Fibroblast of skin of right quadriceps (primary cell): ENCODE measurements around the gene AUTS2.
A peak's percentile ranks its signal among the peaks of the same experiment; 100 is the strongest.
"Not testable (repeated sequence)": the region's sequence is repeated elsewhere in the genome, so short reads cannot be mapped to it uniquely, and the experiment has no call there.

Experiments used
- DNase-seq: peaks from one replicate; pipeline ENCODE4 v3.0.0-alpha.2; 2013

The AUTS2 gene

DNA sequence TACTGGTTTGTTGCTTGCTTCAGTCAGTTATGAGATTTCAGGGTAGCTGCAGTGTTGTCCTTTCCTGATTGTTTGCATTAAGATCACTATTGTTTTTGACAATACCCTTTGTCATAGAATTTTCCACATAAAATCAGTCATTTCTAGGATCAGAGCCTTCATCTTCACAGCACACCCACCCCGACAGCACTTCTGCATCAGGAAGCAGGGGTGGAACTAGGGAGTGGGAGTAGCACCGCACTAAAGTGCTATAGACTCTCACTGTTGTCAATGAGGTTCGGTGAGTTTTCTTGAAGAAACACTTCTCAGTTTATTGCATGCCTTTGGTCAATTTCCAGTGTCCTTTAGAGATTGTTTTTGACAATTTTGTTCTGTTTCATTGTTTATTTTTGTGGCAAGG is 632.5 kb downstream of the AUTS2 start:
- DNase-seq: no peak

DNA sequence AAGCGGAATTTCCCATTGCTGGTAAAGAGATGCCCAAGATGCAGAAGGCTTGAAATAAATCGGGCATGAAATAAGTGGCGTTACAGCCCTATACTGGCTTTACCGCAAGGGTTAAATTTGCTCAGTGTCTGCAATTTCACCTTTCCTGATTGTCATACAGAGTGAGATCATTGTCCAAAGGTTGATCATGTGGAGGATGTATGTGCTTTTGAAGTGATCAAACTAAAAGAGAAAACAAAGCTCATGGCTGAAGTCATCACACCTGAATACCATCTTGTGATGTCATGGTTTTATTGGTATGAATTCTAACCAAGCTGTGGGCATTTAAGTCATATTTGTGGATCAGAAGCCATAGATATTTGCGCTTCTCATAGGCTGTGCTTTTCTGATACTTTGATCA is 635.5 kb downstream of the AUTS2 start:
- no peak for DNase-seq

DNA sequence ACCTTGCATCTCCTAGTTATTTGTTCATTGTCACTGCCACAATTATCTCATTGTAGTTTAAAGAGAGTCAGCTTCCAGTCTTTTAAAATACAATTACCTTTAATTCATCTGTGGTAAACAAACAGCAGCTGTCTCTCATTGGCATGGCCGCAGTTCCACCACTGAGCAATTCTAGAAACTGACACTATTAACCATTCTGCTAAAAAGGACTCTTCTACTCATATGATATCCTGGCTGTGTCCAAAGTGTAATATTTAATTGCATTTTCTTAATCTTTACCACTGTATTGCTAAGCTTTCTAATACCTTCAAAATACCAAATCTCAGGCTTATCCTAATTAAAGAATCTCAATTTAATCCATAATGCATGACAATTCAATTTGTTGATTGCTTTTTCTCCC is 639.0 kb downstream of the AUTS2 start:
- no peak for DNase-seq

DNA sequence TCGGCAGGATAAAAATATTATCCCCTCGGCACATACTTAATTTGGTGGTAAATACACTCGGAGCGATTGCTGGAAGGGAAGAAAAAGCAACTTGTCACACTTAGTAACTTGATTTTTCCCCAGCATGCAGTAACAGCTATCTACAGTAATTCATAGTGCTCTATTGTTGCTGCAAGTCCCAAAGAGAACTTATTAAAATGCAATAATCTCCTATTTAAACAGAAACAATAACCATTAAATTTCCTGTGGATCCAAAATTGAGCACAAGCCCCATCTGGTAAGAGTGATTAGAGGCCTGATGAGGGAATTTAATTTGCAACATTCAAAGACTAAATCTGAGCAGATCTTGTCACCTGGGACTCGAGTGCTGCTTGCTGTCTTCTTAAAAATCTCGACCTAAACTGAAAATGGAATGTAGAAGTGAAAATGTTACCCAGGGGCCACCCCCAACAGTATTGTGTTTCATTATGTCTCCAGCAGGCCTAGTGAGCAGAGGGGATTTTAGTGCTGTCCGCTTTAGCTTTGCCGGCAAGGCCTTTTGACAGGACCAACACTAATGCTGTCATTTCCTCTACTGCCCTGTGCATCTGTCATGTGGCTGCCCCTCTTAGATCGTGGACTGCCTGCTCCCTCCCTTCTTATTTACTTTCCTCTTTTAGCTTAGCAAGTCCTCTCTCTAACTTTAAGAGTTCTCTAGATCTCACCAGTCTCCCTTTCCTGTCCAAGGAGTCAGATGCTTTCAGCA is 639.7 kb downstream of the AUTS2 start:
- DNase-seq: no peak

DNA sequence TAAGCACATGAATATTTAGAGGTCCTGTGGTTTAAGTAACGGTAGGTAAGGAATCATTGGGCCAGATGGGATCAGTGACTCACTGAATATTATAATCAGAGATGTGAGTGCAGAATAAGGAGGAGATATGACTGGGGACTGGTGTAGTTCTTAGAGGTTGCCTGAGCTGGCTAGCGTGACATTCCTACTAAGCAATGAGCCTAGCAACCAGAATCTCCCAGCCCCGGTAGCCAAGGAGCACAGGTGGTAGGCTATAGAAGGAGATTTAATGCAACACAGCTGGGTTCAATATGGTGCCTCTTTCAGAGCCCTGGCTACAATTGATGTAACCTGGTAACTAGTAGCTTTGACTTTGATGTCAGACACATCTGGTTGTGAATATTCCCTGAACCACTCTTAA is 641.6 kb downstream of the AUTS2 start:
- DNase-seq: no peak

DNA sequence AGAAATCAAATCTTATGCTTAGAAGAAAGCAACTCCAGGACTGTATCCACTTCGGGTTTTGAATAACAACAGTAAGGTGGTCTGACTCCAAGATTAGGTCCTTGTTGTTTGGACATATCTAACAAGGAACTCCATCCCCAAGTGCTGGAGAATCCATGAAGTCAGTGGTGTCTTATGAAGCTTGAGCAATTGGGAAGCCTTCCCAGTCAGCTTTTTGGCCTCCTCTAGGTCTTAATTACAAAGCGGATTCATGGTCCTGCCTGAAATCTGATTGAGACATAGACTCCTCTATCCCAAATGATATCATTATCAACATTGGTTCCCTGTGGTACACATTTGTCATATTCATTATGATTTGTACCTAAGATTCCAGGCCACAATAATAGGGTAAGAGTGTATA is 642.6 kb downstream of the AUTS2 start:
- DNase-seq: no peak

DNA sequence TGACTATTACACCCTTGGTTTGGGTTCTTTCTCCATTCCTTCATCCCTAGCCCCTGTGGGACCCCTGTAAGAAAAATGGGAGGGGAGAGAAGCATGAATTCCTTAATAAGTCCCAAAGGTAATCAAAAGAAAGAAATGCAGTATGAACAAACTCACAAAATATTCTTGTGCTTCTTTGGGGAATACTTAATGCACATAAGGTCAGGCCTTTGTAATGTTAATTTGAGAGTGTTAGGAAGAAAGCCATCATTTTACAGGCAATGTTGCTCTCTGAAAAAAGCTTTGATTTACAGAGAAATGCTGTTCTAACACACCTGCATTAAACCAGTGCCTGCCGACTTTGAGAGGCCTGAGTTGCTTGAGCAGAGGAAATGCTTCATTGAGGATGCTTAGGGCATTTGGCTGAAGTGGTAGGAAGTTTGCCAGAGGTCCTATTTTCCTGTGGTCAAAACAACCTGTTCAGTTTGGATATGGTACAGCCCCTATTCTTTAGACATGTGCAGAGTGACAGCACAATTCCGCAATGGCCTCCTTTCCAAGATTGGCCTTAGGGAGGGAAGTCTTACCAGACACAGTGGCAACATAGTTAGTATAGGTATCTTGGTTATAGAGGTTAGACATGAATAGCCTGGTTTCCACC is 643.4 kb downstream of the AUTS2 start:
- no peak for DNase-seq

DNA sequence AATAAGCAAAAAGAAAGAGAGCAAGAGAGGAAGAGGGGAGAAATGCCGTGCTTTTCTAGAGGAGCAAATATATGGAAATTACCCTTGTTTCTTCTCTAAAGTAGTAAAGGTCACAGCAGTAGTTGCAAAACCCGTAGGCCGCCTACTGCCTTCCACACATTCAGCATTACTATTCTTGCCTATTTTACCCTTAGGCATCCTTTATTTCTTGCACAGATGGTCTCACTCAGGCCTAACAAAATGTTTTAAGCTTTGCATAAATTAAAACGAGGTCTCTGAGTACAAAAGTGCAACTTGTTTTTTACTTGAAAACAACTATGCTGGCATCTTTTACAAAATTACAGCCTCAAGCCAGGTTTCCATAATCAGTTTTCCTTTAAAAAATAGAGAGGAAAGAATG is 644.6 kb downstream of the AUTS2 start:
- DNase-seq: no peak

DNA sequence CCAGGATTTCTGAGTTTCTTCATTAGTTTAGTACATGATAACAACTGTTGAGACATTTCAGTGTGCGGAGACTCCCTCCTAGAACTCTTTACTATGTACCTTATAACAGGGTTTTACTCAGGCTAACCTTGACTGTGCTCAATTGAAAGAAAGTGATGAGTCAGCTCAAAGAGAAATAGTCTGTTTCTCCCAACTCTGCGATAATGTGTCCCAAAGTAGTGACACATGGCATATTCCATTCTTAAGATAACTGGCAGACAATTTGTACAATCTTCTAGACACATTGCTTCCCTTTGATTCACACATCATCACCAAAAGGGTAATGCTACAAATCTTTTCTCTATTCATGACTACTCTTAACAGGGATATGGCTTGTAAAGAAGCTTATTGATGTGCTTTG is 645.2 kb downstream of the AUTS2 start:
- DNase-seq: no peak

DNA sequence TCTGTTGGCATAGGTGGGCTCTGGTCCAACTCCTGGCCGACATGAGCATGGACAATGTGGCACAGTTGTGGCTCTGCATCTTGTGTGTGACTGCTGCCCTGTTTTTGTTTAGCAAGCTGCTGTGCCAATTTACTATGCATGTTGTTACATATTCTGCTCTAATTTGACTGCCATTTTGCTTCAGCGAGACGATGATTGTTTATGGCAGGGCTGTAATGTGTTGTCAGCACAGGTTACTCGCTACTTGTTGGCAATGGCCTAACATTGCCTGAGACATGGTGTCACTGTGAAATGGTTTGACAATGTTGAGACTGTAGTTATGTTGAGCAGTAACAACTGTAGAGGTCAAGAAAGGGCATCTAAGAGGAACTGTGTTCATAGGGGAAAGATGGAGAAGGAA is 659.6 kb downstream of the AUTS2 start:
- no peak for DNase-seq

DNA sequence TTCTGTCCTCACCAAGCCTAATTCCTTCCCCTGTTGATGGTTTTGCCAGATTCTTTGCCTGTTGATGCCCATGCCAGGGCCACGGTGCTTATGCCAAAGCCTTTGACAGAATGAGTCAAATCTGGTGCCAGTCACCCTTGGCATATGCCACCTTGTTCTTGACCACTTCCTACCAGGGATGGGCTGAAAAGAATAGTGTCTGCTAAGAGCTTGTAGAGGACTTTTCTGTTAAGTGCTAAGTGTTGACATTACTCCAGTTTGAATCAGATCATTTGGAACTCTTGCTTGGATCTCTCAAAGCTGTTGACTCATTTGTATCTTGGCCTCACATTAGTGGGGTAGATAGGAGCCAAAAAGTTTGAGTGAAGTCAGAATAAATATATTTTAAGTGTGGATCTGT is 661.2 kb downstream of the AUTS2 start:
- DNase-seq: peak; percentile 59

DNA sequence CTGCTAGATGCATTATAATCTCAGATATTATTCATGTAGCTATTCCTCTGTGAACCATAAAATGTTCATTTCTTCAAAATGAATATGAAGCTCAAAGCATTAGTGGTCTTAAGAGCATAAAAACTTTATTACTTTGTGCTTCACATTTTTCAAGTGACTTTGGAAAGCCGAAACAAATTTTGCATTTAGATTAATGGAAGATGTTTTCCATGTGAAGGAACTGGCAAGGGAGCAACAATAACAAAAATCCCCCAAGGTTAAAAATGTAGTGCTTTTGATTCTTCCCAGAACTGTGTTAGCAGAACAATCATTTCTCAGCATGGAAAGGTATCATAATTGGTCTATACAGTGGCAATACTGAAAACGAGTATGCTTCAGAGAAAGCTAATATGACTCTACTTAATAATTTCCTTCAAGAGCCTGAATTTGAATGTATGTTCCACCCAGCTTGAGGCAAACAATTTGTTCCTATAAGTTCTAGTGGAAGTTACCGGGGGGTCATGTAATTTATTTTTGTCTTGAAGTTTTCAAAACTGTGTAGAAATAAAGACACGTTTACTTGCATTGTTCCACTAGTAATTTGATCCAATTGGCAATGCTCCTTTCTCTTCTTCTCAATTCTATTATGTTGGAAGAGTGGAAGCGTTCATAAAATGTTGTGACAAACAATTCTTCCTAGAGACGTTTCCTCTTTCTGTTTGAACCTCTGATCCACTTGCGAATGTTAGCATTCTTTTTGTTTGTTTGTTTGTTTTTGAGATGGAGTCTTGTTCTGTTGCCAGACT is 665.4 kb downstream of the AUTS2 start:
- DNase-seq: no peak

DNA sequence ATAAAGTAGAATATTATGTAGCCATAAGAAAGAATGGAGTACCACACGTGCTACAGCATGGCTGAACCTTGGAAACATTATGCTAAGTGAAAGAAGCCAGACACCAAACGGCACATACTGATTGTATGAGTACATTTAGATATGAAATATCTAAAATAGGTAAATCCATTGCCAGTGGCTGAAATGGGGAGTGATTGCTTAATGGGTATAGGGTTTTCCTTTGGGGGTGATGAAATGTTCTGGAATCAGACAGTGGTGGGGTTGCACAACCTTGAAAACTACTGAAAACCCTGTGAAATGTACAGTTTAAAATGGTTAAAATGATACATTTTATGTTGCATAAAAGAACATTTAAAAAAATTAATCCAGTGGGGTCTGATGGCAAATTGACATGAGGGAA is 667.9 kb downstream of the AUTS2 start:
- peak; percentile 48 for DNase-seq

DNA sequence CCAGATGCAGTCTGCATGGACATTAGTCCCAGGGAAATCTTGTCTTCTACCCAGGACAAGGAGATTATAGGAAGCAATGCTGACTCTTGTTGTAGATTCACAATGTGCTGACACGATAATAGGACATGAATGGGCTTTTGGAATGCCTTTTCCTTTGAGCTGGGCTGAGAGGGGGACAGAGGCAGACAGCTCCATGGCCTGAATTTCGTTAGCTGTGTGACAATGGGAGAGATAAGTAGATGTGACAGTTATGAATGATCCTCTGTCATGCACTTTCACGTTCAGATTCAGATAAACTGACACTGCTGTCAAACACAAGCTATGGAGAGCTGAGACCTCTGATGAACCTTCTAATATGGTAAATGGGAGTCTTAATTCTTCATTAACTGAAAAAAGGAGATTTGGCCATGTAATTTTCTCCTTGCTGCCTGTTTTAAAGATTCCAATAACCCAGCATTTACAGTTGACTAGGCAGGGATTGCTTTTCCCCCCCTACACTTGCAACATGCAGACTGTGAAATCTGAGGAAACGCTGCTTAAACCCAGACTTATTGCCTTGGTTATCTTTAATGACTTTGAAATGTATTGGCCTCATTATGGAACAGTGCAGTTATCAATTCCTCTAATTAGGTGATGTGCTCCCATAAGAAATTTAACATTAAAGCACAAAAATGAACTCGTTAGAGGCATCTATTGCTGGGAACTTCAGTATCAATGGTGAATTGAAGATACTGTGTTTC is 669.3 kb downstream of the AUTS2 start:
- DNase-seq: no peak

DNA sequence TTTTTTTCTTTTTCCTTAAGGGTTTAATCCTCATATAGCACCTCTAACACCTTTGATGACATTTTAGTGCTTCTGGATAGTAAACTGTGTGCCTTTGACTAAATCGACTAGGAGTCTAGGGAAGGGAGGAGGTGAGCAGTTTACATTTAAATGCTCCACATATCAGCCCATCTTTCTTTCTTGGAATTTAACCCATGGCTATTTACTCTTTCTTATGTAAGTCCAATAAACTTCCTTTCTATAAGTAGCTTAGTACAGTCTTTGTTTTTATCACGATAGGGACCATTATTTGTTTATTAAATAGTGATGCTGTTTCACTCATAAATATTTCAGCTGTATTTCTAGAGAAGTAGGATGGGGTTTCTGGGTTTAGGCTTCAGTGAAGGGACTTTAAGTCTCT is 669.9 kb downstream of the AUTS2 start:
- no peak for DNase-seq

DNA sequence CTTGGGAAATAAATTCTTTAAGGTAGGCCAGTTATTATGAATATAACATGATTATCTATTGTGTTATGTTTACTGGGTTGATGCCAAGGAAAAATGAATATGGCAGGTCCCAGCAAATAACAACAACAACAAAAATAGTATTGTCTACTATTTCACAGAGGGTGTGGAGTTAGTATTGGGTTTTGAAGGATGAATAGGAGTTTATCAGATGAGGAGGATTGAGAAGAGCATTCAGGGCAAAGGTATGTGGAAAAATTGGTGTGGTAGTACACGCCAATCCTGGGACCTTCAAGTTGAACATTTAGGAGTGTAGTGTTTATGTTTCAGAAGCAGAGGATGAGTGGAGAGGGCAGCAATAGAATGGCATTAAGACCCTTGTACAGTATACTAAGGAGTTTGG is 671.9 kb downstream of the AUTS2 start:
- DNase-seq: no peak

DNA sequence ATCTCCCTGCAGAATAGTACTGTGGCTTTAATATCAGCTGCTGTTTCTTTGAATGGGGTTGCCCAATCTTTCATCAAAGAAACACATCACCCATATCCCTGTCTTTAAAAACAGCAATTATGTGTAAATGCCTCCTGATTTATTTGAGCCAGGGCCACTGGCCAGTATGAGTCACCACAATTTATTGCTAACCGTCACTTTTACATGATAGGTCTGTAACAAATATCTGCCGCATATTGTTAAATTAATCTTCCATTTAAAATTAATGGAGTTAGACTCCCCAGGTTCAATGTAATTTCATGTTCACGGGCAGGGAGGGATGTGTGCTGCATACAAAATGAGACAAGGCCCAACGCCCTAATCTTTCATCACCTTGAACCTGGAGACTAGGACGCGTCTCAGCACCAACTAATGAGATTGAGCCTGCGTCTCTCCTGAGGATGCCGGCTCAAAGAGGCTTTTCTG is 673.4 kb downstream of the AUTS2 start:
- DNase-seq: peak; percentile 40

DNA sequence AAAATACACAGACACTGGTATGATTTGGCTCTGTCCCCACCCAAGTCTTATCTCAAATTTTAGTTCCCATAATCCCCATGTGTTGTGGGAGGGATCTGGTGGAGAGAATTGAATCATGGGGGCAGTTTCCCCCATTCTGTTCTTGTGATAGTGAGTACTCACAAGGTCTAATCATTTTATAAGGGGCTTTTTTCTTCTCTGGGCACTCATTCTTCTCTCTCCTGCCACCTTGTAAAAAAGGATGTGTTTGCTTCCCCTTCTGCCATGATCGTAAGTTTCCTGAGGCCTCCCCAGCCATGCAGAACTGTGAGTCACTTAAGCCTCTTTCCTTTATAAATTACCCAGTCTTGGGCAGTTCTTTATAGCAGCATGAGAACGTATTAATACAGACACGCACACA is 677.3 kb downstream of the AUTS2 start:
- not testable (repeated sequence) for DNase-seq

DNA sequence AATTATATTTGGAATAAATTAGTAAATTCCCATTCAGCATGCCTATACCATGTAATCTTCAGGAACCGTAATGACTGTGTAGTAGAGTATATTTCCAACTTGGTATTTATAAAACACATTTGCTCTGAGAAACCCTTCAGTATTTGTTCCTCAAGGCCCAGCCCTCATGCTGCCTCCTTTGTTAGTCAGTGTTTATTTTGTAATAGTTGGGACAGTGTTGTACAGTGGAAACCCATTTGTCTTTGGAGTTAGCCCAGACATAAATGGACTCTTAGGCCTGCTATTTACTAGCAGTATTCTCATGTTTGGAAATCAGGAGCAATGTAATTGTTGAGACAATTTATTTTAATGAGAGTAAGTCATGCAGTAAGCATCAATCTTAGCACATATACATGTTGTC is 686.9 kb downstream of the AUTS2 start:
- DNase-seq: no peak

DNA sequence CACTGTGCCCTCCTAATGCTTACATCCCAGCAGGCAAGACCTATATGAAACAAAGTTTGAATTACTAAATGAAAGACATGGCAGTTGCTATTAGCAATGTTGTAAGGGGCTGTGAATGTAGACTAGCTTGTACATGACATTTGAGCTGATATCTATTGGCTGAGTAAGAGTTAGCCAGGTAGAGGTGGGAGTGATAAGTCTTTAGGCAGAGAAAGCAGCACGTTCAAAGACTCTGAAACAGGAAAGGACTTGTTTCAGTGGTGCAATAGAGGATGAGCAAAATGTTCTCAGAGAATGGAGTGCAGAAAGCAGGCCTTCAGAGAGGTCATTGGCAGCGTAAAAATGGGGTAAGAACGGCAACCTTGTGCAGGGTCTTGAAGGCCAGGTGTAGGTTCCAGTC is 687.6 kb downstream of the AUTS2 start:
- DNase-seq: no peak

DNA sequence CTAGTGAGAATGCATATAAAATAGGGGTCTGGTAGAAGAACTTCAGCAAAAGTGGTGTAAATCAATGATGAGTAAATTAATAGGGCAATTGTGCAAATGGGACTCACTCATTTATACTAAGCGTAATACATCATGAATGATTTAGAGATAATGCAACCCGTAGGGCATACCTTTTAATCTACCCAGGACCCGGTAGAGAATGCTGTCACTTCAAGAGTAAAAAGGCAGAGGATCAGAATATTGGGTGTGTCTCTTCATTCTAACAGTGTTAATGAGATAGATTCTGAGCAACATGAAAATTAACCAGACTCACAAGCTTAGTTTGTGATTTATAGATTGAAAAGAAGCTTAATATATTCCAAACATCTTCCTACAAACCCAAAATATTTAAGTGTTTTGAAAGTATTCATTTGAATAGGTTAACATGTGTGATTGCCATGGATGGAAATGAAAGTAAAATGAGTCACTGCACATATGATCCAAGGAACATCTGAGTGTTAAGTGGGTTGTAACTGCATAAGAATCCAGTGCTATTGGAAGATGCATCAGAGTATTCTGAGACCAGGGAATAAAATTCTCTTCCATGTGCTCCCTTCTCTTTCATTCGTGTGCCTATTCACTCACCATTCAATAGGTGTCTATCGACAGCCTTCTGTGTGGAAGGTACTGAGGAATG is 690.6 kb downstream of the AUTS2 start:
- peak; percentile 68 for DNase-seq

DNA sequence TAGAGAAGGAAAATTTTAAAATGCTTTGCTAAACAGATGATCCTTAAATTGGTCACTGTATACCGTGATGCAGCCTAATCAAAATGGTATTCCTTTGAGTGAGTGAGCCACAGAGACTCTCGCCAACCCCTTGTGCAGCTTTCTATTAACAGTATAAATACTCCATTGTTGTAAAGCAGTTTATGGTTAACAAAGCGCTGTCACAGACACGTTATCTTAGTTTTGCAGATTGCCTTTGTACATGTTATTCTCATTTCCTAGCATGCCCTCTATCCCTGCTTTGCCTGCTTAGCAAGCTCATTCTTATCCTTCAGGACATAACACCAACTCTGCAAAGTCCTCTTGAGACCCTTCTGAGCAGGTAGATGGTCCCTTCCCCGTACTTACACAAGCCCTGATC is 694.4 kb downstream of the AUTS2 start:
- DNase-seq: no peak
